ENCODE results near the gene ZBTB16.
A peak's percentile ranks its signal among the peaks of the same experiment; 100 is the strongest.

The ZBTB16 gene

DNA sequence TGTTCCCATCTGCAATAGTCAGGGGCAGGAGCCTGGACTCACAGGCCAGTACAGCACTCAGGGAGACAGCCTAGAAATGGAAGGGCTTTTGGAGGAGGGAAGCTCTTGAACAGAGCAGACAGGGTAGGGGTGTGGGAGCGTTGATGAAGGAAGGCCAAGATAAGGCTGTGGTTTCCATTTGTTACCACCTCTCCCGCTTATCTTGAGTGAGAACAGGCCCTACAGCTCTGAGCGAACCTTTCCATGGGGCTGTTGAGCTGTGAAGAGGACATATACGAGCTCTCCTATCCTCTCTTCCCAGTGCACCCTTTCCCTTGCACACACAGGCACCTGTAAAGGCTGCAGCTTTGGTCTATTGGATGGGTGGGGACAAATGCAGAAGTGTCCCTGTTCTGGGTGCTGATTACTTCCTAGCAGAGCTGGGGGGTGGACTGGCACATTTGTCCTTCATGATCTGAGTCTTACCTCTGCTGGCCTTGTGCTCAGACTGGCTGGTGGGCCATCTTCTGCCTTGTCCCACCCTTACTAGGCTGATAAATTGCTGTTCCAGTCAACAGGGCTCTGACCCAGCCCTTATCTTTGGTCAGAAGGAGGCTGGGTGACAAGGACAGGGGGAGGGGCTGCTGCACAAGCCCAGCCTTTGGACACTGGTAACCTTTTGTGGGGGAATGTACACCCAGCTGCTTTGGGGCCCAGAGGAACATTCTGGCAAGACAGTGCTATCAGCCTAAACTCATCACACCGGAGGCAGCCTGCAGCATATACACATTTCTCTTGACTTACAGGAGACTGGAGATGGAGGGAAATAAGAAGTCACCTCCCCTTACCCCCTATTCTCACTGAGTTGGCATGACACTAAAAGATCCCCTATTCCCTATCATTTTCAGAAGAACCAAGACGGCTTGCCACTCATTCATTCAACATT is 156.6 kb downstream of the ZBTB16 start:
- Histone ChIP-seq H3K36me3 (no peaks in the 10 kb centered on the region), H3K27me3 (ENCODE audit: insufficient read depth, low read depth, severe bottlenecking) (no peaks in the 10 kb centered on the region), H3K9me3 (ENCODE audit: severe bottlenecking) (no peaks in the 10 kb centered on the region), H3K27ac (no peak overlapping the region), H3K4me3 (ENCODE audit: low read depth, low read length) (no peak overlapping the region)
- DNase-seq, result no peak
- TF ChIP-seq, protein P1, sequence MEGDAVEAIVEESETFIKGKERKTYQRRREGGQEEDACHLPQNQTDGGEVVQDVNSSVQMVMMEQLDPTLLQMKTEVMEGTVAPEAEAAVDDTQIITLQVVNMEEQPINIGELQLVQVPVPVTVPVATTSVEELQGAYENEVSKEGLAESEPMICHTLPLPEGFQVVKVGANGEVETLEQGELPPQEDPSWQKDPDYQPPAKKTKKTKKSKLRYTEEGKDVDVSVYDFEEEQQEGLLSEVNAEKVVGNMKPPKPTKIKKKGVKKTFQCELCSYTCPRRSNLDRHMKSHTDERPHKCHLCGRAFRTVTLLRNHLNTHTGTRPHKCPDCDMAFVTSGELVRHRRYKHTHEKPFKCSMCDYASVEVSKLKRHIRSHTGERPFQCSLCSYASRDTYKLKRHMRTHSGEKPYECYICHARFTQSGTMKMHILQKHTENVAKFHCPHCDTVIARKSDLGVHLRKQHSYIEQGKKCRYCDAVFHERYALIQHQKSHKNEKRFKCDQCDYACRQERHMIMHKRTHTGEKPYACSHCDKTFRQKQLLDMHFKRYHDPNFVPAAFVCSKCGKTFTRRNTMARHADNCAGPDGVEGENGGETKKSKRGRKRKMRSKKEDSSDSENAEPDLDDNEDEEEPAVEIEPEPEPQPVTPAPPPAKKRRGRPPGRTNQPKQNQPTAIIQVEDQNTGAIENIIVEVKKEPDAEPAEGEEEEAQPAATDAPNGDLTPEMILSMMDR (IDR thresholded peaks at IDR 0.05; ENCODE audit: low read depth, low read length), result no peak

DNA sequence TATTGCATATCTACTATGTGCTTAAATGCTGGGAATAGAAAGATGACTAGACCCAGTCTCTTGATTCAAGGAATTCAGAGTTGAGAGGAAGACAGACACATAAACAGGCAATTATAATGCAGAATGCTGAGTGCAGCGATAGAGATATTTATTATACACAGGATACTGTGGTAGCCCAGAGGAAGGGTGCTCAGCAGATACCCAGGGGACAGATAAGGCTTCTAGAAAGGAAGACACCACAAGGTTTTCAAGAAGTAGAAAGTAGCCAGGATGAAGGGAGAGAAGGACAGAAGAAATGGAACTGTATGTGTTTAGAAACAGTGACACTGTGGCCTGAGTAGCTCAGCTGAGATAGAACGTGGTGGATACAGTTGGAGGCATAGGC is 157.3 kb downstream of the ZBTB16 start:
- Histone ChIP-seq H3K36me3 (no peaks in the 10 kb centered on the region), H3K27ac (no peak overlapping the region), H3K27me3 (ENCODE audit: insufficient read depth, low read depth, severe bottlenecking) (no peaks in the 10 kb centered on the region), H3K4me3 (ENCODE audit: low read depth, low read length) (no peak overlapping the region), H3K9me3 (ENCODE audit: severe bottlenecking) (no peaks in the 10 kb centered on the region)
- no peak for DNase-seq
- TF ChIP-seq, protein P1 (IDR thresholded peaks at IDR 0.05; ENCODE audit: low read depth, low read length), result no peak

DNA sequence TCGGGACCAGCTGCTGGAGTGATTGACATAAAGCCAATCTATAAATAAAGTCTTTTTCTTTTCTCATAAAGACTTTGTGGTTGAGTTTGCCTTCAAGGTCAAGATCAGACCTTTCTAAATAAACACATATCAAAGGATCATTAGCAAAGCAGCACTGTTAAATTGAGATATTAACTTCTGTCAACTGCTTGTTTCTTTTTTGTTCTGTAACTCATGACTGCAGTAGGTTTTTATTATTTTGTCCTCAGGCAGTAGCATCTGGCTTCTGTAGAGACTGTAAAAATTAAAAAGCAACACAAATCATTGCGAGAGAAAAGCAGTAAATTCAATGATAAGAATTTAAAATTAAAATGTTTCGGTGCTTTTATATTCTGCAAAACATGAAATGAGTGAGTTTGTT is 159.0 kb downstream of the ZBTB16 start:
- H3K9me3 ChIP-seq (ENCODE audit: severe bottlenecking), result no peaks in the 10 kb centered on the region
- H3K4me3 ChIP-seq (ENCODE audit: low read depth, low read length), result no peak overlapping the region
- no peaks in the 10 kb centered on the region for H3K36me3 ChIP-seq
- TF ChIP-seq, protein P1 (IDR thresholded peaks at IDR 0.05; ENCODE audit: low read depth, low read length), result no peak
- no peak for DNase-seq
- no peaks in the 10 kb centered on the region for H3K27me3 ChIP-seq (ENCODE audit: insufficient read depth, low read depth, severe bottlenecking)
- H3K27ac ChIP-seq, result no peak overlapping the region

- no peak overlapping the region for H3K4me3 ChIP-seq (ENCODE audit: low read depth, low read length)
- no peaks in the 10 kb centered on the region for H3K9me3 ChIP-seq (ENCODE audit: severe bottlenecking)
- TF ChIP-seq, protein P1 (IDR thresholded peaks at IDR 0.05; ENCODE audit: low read depth, low read length), result no peak
- H3K36me3 ChIP-seq, result no peaks in the 10 kb centered on the region
- H3K27me3 ChIP-seq (ENCODE audit: insufficient read depth, low read depth, severe bottlenecking), result no peaks in the 10 kb centered on the region
- DNase-seq, result peak; percentile 73
- H3K27ac ChIP-seq, result peak overlapping the region; percentile 63
Observed at GRCh38 chr11:114219559-114220349, 160.2 kb downstream of the ZBTB16 start.

DNA sequence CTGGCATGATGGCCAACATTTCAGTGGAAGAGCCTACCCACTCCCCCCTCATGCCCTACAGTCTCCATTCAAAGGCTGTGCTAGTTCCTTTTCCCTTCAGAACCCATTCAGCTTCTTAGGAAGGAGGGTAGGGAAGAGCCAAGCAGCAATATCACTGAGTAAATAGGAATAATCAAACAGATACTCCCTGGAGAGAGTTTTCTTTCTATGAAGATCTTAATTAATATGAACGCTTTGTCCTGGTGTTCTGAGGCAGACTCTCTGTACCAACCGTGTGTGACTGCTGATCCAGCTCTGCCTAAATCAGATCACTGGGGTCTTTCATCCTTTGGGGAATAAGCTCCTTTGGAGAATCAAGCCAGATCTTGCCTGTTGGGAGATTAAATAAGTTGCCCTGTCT is 161.5 kb downstream of the ZBTB16 start:
- Histone ChIP-seq H3K27me3 (ENCODE audit: insufficient read depth, low read depth, severe bottlenecking) (no peaks in the 10 kb centered on the region), H3K36me3 (no peaks in the 10 kb centered on the region), H3K4me3 (ENCODE audit: low read depth, low read length) (no peak overlapping the region), H3K27ac (peak overlapping the region; percentile 63), H3K9me3 (ENCODE audit: severe bottlenecking) (no peaks in the 10 kb centered on the region)
- peak; percentile 38 for DNase-seq
- TF ChIP-seq, protein P1 (IDR thresholded peaks at IDR 0.05; ENCODE audit: low read depth, low read length), result no peak

Data from WERI-Rb-1 (cell line).